Activated T-cell treated with anti-CD3 and anti-CD28 coated beads for 1 hour (primary cell): ENCODE results near the gene ACSF3.
"Not testable (repeated sequence)": the region's sequence is repeated elsewhere in the genome, so short reads cannot be mapped to it uniquely, and the experiment has no call there.

Experiments used
- DNase-seq: peaks from one replicate; pipeline ENCODE4 v3.0.0-alpha.2; 2020; ENCODE audit warnings: low read depth

ACSF3 gene

DNA sequence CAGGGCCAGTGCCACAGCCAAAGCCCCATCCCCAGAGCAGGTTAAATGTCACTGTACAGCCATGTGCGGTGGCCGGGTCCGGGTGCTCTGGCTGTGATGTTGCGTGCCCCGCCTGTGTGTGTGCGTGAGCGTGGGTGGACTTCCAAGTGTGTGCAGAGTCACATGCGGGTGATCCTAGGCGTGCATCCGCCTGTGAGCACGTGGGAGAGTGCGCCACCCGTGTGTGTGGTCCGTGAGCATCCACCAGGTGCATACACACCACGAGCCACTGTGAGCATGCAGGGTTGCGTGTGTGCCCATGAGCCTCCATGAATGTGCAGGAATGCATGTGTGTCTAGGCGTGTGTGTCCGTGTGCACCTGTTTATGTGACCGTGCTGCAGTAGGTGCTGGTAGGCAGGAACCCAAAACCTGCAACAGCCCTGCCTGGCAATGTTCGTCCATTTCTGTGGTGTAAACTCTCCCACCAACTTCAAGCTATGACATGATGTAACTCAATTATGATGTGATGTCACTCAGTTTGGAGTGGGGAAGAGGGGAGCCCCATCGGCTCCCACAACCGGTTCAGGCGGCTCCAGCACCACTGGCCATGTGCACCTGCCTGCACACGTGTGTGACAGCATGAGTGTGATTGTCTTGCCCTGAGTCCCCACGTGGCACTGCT lies 37.6 kb upstream of the ACSF3 start:
- DNase-seq = no peak

DNA sequence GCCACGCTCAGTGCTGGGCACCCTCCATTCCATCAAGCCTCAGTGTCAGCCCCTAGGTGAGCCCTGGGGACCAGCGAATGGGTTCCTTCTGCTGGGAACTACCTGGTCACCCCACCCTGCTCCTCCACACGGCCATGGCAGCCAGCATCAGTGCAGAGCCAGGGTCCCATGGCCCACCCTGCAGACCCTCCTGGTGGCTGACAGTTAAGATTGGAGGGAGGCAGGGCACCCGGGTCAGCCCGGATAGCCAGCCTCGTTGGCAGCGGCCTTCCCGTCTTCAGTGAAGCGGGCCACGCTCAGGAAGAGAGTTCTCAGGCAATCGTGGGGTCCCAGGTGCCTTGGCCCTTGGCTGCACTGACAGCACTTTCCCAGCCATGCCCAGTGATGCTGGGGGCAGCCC lies 37.1 kb upstream of the ACSF3 start:
- DNase-seq = no peak

DNA sequence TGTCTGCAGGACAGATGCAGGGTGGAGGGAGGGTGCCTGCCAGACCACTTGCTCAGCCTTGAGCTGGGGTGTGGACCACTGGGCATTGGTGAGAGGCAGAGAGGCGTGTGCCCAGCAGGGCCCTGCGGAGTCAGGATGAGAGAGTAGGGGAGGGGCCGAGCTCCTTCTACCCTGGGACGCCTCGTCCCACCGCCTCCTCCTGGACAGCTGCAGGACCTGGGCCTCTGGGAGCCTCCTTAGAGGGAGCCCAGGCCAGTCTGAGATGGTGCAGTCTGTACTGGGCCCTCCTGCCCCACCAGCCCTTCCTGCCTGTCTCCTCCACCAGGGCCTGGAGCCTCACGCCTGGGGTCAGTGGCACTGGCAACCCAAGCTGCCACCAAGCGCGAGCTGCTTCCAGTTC lies 35.9 kb upstream of the ACSF3 start:
- no peak for DNase-seq

DNA sequence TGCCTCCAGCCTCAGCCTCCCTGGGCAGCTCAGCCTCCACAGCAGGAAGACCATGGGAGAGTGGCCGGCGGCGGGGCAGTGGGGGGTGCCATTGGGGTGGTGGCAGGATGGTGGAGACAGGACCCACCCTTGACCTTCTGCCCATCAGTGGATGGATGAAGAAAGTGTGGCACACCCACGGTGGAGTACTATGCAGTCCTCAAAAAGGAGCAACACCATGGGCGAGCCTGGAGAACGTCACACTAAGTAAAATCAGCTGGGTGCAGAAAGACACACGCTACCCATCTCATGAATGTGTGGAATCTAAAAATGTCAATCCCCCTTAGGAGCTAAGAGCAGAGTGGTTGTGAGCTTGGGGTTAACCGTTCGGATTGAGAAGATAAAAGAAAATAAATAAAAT lies 34.8 kb upstream of the ACSF3 start:
- DNase-seq = no peak

DNA sequence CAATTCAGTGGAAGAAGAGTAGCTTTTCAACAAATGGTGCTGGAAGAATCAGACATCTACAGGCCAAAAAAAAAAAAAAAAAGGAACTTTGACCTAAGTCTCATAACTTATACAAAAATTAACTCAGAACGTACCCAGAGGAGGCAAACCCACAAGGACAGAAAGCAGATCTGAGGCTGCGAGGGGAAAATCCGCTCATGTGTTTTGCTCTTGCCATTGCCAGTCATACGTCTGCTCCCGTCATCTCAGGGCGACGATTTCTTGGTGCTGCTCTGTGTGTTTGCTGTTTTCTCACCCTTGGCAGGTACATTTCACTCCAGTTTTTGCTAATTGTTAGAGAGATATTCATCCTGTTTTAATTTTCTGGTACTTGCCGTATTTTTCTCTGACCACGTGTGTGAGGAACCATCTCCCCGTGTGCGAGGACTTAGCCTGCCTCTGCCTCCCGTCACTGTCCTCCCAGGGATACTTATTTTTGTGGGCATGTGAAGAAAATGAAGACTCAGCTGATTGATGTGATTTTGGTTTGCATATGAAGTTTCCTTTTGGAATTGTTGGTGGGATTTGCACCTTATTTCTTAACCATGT lies 33.4 kb upstream of the ACSF3 start:
- no peak for DNase-seq

DNA sequence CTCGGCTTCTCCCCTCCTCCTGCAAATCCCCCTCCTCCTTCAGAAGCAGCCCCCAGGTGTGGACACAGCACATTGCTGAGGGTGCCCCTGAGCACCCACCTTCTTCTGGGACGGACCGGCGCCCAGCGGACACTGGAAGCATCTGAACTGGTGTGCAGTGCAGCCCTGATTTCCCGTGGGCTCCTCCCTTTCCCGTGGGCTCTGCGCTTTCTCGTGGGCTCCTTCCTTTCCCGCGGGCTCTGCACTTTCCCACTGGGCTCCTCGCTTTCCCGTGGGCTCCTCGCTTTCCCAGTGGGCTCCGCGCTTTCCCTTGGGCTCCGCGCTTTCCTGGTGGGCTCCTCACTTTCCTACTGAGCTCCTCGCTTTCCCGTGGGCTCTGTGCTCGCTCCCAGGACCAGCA lies 32.6 kb upstream of the ACSF3 start:
- DNase-seq = no peak

DNA sequence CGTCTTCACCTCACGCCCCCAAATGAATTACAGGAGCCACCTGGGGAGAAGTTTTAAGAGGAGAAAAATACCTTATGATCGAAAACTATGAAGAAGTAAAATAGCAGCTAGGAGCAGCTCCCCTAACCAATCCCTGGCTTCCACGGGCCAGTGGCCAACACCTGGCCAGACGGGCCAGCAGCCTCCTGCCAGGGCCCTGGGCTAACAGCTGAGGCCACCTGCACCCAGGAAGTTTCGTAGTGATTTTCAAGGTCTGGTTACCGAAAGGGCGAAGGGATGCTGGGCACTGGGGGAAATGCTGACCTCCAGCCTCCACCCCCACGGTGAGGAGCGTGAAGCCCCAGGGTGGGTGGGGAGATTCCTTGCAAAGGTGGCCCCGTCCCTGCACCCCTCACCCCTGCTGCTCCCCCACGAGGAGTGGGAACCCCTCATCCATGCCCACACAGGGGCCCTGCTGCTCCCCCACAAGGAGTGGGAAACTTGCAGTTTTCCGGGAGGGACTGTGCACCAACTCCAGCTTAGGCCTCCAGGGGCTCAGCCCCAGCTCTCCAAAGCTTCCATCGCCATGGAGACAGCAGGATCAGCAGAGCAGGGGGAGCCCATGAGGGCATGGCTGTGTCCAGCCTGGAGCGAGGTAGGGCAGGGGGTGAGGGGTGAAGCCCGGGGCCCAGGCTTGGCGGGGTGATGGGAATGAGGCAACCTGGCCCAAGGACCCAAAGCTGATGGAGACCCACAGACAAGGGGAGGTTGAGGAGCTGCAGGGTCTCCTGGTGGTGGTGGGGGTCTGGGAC lies 31.9 kb upstream of the ACSF3 start:
- no peak for DNase-seq

DNA sequence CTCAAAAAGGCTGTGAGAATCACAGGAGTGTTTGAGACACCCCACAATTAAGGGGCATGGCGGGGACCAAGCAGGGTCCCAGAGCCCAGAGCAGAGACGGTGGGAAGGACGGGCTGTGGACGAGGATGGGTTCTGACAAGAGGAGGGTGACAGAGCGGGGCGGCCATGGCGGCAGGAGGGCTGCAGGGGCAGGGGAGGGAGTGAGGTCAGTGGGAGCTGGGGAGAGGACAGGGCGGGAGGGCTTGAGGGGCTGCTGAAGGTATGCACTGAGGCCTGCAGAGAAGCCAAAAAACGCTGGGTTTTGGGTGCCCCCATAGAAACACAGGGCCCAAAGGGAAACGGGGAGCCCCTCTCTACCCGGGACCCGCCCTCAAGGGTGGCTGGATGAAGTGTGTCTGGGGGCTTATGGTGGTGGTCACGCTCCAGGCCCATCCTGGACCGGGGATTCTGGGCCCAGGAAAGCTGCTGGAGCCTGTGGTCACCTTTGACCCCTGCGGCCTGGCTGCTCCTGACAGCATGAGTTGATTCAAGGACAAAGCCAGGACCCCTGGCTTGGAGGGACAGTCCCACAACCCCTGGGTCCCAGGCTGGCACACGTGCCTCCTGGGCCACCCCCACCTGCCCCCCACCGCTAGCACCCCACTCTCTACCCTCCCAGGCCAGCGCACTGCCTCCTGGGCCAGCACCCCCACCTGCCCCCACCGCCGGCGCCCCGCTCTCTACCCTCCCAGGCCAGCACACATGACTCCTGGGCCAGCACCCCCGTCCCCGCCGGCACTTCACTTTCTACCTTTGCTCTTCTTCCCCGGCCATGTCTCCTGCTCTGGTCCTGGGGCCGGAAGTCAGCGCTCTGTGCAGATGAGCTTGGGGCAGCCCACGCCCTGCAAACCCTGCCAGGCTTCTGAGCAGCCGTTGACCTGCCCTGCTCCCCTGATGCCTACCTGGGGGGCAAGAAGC lies 31.0 kb upstream of the ACSF3 start:
- DNase-seq = no peak

DNA sequence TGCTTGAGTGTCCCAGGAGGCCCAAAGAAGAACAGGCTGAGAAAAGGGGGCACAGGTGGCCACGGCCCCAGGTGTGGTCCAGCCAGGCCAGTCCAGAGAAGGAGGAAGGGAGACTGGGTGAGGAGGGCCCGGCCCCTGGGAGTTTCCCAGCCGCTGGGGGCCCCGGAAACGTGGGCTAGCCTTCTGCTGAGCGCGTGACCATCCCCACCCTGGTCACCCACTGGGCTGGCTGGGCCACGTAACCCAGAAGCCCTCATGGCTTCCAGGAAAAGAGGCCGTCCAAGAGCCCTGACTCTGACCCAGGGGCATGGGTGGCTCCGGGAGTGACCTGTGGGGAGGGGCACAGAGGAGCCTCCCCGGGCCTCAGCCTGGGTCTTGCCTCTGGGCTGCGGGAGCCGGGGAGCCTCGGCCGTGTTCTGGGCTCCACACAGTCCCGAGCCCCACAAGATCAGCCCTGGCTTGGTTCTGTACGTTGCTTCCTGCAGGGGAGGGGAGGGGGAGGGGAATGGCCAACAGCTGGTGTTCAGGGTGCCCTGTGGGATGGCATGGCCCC lies 29.8 kb upstream of the ACSF3 start:
- DNase-seq = no peak

DNA sequence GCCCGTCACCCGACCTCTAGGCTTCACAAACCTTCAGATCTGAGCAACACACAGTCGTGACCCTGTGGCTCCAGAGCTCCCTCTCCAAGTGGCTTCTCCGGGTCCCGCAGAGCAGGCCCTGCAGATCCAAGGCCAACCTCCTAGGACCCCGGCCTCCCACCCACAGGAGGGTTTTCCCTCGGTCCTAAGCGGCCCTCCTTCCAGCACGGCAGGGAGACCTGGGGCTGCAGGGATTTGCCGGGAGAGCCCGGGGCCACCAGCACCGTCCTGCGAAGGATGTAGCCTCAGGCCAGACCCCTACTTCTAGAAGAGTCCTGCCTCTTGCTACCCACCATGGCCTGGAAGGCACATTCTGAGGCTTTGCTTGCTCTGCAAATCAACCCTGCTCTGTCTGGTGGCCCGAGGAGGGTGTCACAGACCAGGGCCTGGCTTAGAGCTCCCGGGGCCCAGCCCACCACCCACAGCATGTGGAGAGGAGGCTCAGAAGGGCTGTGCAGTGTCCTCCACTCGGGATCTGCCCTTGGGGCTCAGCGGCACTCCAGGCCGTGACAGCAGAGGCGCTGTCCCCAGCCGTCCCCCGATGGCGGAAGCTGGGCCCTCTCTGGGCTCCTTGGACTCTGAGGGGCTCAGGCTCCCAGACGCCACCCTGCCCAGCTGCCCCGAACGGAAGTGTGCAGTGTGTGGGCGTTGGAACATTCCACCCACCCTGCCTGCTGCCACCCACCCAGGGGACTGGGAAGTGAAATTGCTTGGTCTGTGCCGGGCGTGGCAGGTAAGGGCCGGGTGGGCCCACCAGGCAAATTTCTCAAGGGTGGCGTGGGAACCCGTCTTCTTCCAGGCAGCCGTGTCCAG lies 28.8 kb upstream of the ACSF3 start:
- DNase-seq = no peak

DNA sequence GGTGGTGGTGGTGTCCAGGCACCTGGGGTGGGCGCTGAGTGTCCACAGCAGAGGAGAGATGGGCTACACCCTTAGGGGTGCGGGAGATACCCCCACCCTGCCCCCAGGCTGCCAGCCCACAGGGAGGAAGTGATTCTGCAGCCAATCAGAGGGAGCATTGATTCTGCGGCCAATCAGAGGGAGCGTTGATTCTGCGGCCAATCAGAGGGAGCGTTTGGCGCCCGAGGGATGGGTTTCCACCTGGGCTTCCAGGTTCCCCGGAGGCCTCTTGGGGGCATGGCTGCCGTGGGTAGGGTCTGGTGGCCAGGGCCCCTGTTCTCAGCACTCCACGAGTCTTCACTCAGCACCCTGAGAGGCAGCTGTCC lies 28.2 kb upstream of the ACSF3 start:
- DNase-seq = no peak

DNA sequence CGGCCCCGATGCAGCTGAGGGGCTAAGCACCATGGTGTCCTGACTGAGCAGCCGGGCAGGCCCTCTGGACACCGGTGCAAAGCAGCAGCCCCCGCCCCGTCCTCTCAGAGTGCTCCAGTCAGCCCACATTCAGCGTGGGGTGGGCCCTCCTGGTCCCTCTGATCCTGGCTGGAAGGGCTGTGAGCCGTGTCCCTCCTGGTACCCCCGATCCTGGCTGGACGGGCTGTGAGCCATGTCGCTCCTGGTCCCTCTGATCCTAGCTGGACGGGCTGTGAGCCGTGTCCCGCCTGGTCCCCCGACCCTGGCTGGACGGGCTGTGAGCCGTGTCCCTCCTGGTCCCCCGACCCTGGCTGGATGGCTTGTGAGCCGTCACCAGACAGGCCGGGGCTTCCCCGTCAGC lies 26.9 kb upstream of the ACSF3 start:
- no peak for DNase-seq

DNA sequence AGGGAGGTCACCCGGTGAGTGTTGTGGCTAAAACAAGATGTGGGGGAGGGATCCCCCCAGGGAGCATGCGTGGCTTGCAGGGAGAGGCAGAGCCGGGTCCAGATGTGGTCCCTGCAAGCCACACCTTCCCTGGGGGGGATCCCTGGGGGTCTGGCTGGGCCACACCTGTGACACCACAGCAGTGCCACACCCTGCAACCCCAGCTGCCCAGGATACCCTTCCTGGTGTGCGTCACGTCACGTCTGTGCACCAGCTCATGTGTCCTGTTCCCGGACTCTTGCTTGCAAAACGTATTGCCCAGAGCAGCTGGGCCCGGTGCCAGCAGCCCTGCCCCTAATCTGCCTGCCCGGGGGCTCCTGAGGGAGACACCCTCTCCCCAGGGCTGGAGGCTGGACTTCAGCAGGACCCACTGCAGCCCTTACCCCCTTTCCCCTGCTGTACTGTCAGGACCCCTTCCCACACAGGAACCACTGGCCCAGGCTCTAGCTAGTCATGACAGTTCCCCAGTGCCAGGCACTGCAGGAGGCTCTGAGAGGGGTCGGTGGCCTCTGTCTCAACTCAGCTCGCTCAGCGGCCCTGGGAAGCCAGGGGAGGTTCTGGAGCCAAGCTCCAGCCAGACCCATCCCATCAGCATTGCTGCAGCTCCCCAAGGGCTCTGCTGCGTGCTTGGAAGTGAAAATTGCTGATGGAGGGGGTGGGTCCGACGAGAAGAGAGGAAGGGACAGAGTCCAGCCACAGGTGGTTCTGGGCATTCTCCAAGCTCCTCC lies 25.8 kb upstream of the ACSF3 start:
- no peak for DNase-seq

DNA sequence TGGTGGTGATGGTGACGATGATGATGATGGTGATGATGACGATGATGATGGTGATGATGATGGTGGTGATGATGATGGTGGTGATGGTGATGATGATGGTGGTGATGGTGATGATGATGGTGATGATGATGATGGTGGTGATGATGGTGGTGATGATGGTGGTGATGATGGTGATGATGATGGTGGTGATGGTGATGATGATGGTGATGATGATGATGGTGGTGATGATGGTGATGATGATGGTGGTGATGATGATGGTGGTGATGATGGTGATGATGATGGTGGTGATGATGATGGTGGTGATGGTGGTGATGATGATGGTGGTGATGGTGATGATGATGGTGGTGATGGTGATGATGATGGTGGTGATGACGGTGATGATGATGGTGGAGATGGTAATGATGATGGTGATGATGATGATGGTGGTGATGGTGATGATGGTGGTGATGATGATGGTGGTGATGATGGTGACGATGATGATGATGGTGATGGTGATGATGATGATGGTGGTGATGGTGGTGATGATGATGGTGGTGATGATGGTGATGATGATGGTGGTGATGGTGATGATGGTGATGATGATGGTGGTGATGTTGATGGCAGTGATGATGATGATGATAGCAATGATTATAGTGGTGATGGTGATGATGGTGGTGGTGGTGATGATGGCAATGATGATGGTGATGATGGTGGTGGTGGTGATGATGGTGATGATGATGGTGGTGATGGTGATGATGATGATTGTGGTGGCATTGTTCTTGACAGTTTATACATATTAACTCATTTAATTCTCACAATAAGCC lies 24.6 kb upstream of the ACSF3 start:
- not testable (repeated sequence) for DNase-seq

DNA sequence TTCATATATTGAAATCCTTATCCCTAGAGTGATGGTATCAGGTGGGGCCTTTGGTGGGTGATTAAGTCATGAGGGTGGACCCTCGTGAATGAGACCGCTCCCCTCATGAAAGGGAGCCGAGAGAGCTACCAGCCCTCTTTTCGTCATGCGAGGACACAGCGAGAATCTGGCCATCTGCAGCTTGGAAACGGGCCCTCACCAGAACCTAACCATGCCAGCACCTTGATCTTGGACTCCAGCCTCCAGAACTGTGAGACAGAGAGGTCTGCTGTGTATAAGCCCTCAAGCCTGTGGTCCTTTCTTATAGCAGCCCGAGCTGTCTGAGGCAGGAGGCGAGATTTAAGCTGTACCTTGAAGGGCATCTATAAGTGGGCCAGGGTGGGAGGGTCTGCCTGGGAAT lies 23.7 kb upstream of the ACSF3 start:
- DNase-seq = no peak

DNA sequence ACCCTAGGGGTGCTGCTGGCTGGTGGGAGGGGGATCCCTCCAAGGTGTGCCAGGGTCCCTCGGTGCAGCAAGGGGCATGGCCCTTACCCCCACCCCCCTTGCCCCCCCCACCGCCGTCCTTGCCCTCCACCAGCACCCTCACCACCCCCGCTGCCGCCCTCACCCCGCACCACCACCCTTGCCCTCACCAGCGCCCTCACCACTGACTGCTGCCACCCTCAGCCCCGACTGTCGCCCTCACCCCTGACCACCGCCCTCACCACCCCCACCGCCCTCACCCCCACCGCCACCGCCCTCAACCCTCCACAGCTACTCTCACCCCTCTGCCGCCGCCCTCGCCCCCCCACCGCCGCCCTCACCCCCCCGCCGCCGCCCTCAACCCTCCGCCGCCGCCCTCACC lies 23.1 kb upstream of the ACSF3 start:
- no peak for DNase-seq

DNA sequence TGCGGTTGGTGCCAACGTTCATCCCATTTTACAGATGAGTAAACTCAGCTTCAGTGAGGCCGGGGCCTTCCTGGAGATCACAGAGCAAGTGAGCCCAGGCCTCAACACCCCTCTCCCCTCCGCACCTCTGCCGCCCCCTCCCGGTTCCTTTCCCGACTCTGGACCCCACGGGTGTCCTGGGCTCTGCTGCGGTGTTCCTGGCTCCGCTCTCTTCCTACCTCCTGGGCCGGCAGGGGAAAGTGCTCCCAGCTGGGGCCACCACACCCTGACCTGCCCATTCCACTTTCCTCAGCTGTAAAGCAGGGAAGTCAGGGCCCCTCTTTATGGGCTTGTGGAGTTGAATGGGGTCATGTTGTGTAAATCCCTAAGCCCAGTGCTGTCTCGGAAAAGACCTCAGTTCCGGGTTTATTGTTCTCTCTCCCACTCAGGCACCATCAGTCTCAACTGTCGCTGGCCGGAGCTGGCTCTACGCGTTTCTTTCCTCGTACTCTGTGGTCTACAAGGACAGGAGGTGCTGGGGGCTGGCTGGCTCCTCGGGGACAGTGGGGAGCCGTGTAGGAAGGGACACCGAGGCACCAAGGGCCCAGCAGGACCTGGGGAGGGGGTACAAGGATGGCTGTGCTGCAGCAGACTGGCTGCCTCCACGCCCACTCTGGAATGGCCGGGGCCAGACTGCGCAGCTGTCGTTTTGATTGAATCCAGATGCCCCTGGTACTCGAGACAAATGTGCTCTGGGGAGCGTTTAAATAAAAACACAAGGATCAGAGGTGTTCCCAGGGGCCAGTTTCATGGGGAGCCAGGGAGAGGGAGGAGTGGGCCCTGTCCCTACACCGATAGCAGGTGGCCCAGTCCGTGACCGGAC lies 21.7 kb upstream of the ACSF3 start:
- DNase-seq = no peak

DNA sequence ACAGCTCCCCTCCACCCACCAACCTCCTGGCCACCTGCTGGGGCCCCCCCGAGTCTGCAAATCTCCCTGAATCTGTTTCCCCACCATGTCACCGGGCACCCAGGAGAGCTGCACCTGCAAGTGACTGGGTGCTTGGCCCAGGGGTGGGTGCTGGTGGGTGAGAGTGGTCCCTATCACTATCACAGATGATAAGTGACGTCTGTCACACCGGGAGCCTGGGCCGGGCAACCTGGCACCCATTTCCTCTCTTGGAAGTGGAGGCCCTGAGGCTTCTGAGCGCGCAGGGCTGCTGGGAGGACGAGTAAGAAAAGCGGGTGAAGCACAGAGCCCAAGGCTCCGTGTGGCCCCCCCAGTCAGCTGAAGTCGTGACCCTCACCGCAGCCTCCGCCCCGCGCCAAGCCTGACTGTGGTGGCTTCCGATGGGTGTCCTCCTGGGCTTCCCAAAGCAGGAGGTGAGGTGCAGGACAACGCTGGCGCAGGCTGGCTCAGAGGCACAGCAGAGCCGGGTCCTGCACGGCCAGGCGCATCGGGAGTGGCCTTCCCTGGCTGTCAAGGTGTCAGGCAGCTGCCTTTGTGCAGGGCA lies 21.0 kb upstream of the ACSF3 start:
- DNase-seq = no peak
